NCI-H1694 (cell line): Measurements from ENCODE around the gene SLC6A19.
"Not testable (repeated sequence)": the region's sequence is repeated elsewhere in the genome, so short reads cannot be mapped to it uniquely, and the experiment has no call there.

Experiments
- DNase-seq: peaks from one replicate; lab custom pipeline; 2025; lab: John Stamatoyannopoulos, UW

Gene SLC6A19

GRCh38 chr5:1222621-1223277 is 21.4 kb downstream of the SLC6A19 start:
- DNase-seq = no peak

DNA sequence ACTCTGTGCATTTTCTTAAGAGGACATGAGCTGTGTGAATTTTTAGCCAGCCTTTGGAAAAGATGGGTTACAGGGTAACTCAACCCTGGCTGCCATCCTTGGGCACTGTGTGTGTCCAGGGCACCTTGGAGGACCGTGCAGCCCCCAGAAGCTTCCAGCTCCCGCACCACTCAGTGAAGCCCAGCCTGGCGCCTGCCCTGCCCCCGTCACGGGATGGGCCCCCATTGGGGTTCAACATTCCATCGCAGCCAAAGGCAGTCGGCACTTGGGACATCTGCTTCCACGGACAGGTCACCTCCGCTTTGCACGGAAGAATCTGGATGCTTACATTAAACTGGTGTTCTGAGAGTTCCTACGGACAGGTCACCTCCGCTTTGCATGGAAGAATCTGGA is 21.9 kb downstream of the SLC6A19 start:
- DNase-seq = no peak

GRCh38 chr5:1224631-1225030 is 23.2 kb downstream of the SLC6A19 start:
- DNase-seq = no peak

DNA sequence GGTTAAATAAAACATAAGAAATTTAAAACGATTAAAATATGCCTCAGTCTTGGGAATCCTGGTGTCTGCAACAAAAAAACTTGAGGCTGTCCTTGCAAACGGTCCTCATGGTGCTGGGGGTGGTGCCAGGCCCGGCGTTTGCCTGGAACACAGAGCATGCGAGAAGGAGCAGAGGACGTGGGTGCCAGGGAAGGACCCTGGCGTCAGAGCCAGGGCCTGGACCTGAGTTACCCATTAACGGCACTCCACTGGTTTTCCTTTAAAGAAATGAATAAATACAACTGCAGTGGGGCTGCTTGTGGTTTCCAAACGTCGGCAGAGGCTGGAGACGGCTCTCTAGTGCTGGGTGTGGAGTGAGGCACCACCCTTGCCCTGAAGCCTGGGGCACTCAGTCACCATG is 23.7 kb downstream of the SLC6A19 start, which contains the start of gene SLC6A18:
Gene SLC6A18, plus strand, starts transcription at position 301 of the 400 bp plus-strand sequence. Its CDS starts 97 bp downstream, at position 398.
- DNase-seq = no peak

- no peak for DNase-seq
Observed at GRCh38 chr5:1226231-1226630, 24.8 kb downstream of the SLC6A19 start.

DNA sequence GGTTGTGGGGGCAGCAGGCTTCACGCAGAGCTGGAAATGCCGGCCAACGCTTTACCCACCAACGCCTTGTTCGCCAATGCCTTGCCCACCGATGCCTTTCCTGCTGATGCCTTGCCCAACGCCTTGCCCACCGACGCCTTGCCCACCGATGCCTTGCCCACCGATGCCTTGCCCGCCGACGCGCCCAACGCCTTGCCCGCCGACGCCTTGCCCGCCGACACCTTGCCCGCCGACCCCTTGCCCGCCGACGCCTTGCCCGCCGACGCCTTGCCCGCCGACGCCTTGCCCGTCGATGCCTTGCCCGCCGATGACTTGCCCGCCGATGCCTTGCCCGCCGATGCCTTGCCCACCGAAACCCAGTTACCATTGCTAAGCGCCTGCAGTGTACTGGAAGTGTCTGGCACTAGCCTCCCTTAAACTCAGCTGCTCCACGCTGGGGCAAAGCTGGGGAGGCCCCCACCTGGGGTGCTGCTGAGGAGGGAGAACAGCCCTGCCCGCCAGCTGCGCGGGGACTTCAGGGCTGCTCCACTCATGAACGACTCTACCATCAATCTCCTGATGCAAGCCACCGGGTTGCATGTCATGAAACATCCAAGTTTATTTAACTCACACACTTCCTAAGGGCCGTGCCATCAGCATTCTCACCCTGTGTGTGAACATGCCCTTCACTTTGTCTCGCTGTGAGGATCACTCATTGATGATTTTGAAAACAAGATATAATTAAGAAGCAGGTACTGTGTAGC is 25.6 kb downstream of the SLC6A19 start:
- DNase-seq = no peak

GRCh38 chr5:1227667-1228066 is 26.3 kb downstream of the SLC6A19 start:
- no peak for DNase-seq

DNA sequence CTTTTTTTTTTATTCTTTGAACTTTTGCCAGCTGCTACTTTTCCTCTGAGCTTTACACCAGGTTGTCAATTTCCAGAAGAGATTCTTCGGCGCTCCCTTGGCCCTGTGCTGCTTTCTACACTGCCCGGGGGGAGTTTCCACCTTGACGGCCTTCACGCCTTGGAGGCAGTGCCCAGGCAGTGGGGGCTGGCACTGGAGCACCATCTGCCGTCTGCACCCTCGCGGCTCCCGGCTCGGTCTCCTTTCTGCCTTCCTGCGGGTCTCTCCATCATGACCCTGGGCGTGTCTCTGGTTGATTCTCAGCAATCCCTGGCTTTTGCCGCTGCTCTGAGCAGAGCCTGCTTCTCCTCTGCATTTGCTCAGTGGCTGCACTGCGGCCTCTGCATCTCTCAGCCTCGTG is 26.7 kb downstream of the SLC6A19 start:
- DNase-seq = peak; percentile 78

GRCh38 chr5:1229023-1229422 is 27.6 kb downstream of the SLC6A19 start:
- DNase-seq = not testable (repeated sequence)

DNA sequence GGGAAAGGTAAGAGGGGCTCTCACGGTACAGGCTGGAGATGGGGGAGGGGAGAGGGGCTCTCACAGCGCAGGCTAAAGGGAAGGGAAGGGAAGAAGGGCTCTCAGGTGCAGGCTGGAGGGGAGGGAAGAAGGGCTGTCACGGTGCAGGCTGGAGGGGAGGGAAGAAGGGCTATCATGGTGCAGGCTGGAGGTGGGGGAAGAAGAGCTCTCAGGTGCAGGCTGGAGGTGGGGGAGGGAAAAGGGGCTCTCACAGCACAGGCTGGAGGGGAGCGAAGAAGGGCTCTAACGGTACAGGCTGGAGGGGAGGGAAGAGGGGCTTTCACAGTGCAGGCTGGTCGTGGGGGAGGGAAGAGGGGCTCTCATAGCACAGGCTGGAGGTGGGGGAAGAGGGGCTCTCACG is 28.4 kb downstream of the SLC6A19 start:
- DNase-seq = no peak

GRCh38 chr5:1230551-1230950 is 29.2 kb downstream of the SLC6A19 start:
- no peak for DNase-seq

DNA sequence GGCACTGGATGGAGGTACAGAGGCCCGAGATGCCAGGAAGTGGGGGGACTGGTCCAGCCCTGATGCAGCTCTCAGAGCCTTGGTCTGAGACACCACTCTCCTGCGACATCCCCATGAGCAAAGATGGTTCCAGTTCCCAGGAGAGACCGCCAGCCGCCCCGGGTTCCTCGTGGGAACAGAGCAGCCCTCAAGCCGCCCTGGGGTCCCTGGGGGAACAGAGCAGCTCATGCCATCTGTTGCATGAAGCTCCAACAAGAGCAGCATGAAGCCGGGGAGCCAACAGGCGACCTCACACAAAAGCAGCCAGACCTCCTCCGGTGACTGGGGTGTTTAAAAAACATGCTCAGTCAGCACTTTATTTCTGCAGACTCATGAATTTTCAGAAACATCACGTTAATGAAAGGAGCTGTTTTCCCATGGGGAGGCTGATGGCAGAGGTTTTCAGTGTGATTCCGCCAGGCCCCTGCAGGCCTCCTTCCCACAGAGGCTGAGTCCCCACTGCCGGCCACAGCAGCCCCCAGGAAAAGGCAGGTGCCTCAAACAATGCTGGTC is 30.0 kb downstream of the SLC6A19 start:
- DNase-seq = peak; percentile 84

DNA sequence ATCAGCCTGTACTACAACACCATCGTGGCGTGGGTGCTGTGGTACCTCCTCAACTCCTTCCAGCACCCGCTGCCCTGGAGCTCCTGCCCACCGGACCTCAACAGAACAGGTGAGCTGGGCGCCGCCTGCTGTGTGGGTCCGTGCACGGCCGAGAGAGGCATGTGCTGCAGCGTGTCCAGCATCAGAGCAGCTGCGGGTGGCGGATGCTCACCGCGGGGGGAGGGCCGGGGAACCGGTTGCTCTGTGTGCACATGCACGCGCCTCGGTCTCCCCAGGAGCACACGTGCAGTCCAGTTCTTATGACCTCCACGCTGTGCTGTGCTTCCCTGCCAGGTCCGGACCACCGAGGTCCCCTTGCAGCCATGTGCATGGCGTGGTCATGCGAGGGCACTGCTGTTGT is 31.4 kb downstream of the SLC6A19 start:
- DNase-seq = no peak

GRCh38 chr5:1235379-1235778 is 34.0 kb downstream of the SLC6A19 start:
- DNase-seq = no peak

DNA sequence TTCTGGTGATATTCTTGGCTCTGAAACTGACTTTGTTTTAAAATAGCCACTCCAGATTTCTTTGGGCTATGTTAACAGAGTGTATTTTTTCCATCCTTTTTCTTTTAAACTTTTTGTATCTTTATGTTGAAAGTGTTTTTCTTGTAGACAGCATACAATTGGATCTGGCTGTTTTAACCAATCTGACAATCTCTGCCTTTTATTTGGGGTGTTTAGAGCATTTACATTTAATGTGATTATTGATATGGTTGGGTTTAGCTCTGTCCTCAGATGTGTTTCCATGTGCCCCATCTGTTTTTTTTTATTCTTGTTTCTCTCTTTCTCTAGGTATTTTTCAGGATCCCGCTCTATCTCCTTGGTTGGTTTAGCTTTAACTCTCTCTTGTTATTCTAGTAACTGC is 34.4 kb downstream of the SLC6A19 start:
- no peak for DNase-seq

GRCh38 chr5:1239505-1240251 is 38.3 kb downstream of the SLC6A19 start:
- no peak for DNase-seq

- no peak for DNase-seq
Observed at GRCh38 chr5:1240496-1241260, 39.3 kb downstream of the SLC6A19 start.

- no peak for DNase-seq
Observed at GRCh38 chr5:1241509-1242080, 40.2 kb downstream of the SLC6A19 start.

DNA sequence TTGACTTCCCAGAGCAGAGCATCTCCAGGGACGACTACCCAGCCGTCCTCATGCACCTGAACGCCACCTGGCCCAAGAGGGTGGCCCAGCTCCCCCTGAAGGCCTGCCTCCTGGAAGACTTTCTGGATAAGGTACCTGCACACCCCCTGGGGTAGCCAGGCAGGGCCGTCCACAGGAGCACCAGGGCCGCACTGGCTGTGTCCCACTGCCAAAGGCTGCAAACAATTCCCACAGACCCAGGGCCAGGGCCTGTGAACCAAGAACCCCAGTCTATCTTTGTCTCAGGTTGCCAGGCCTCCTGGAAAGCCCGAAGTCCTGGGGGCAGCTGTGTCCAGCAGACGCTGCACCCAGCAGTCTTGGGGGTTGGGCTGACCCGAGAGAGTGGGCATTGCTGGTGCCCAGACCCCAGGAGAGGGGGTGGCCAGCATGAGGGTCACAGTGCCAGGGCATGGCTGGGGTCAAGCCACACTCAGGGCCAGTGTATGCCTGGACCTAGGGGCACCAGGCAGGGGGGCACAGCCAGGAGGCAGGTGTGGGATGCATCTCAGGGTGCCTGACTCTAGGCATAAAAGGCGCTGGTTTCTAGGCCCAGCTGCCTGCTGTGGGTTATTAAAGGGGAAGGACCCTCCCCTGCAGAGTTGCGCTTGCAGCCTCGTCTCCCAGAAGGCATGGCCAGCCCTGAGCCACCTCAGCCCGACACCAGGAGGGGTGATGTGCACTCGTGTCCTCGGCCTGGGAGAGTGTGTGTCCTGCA is 41.5 kb downstream of the SLC6A19 start:
- no peak for DNase-seq

DNA sequence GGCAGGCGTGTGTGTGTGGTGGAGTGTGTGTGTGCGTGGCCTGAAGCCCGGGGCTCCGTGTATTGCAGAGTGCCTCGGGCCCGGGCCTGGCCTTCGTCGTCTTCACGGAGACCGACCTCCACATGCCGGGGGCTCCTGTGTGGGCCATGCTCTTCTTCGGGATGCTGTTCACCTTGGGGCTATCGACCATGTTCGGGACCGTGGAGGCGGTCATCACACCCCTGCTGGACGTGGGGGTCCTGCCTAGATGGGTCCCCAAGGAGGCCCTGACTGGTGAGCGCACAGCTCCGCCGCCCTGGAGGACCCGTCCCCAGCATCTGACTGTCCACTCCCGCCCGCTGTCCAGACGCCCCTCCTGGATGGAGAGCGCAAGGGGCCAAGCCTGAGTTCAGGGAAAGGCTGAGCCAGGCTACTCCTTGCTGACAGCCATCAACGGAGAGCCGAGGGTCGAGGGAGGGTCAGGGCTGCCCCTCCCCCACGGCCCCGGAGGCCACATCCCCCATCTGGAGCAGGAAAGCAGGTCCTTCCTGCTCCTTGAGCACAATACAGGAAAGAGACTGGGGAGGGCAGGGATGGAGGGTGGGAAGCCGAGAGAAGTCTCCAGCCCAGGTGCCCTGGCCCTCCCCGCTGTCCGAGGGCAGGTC is 42.2 kb downstream of the SLC6A19 start:
- no peak for DNase-seq
